ENCODE results near the gene PET117.
"Not testable (repeated sequence)": the region's sequence is repeated elsewhere in the genome, so short reads cannot be mapped to it uniquely, and the experiment has no call there.

PET117 gene

GRCh38 chr20:18165553-18165952, 27.9 kb downstream of the PET117 start:
- DNase-seq: no peak

- DNase-seq: no peak
Observed at GRCh38 chr20:18166241-18166881, 28.7 kb downstream of the PET117 start.

GRCh38 chr20:18166950-18167349, 29.3 kb downstream of the PET117 start:
- DNase-seq: no peak

GRCh38 chr20:18172379-18172778, 34.7 kb downstream of the PET117 start:
- no peak for DNase-seq

DNA sequence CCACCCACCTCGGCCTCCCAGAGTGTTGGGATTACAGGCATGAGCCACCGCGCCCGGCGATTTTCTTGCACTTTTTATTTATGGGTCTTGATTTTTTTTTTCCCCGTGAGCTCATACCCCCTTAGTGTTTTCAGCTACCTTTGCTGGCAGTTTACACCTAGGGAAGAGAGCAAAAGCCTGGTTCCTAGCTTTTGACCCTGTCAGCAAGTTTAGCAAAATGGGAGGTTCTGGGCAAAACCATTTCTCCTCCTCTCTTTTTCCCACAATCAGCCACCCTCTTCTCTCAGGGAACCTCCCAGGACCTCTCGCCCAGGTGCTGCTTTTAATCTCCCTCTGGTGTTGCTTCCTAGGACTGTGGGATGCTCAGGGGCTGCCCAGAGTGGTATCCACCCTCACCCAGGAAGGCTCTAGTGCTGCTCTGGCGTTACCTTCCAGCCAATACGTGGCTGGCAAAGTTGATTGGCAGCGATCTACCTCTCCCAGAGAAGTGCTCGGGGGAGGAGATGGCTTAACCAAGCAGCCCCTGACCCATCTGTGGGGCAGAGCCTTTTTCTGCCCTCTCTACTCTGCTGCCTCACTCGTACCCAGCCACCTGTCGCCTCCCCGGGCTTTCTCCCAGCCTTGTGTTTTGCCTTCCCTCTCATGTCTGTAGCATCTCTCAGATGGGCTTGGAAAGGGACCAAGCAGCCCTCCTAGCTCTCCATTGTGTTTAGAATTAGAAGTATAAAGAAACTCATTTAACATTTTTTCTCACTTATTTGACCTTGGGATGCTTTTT, 37.4 kb downstream of the PET117 start:
- no peak for DNase-seq

DNA sequence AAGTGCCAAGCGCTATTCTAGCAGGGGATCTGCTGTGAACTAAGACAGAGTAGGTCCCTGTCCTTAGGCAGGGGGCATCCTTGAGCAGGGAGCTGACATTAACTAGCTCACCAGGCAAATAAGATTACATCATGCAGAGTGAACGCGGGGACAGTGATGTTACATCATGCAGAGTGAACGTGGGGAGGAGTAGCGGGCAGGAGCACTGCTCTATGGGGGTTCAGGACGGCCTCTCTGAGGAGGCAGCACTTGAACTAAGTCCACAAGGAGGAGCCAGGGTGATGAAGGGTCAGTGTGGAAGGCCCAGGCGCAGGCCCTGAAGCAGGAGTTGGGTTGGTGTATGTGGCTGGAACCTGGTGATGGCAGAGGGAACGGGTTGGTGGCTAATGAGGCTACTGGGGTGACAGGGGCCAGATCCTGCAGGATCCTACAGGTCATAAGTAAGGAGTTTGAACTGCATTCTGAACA, 38.7 kb downstream of the PET117 start:
- no peak for DNase-seq

GRCh38 chr20:18180366-18180765, 42.7 kb downstream of the PET117 start:
- DNase-seq: not testable (repeated sequence)

DNA sequence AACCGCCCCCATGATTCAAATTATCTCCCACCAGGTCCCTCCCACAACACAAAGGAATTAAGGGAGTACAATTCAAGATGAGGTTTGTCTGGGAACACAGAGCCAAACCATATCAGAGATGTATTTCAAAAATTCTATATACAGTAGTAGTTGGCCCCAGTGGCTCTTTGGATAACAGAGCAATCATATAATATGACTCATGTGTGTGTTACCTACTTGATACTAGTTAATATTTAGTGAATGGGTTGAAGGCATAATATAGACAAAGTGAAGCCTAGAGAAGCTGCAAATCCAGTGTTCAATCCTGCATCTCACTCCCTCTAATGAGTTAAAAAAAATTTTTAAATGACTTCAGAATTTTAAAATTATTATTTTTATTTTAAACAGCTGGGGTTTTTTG, 43.2 kb downstream of the PET117 start:
- no peak for DNase-seq

DNA sequence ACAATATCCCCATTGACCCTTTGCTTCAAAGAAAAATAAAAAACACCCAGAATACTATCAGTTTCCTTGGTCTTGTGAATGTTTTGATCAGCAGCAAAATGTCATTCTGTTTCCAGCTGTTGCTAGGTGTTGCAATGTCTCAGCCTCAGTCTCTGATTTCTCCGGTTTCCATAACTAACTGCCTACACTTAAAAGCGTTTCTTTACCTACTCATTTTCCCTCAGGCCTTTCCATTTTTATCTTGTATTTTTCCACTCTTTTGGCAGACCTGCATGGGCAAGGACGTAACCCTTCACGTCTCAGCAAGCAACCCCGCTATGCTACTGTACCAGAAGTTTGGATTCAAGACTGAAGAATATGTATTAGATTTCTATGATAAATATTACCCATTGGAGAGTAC, 49.4 kb downstream of the PET117 start:
- no peak for DNase-seq

DNA sequence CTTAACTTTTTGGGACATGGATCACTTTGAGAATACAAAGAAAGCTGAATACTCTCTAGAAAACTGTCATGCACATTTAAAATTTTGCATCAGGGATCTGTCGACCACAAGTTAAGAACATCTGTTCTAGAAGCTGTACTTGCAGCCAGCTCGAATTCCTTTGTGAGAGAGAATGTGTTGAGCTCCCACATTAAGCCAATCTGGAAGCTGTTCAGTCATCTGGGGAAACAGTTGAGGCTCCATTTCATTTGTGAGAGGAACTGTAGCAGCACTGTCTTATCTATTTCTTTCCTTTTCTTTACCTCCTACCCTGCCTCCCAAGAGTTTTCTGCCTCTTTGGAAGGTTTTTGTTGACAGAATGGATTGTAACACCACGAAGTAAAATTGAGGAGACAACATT, 50.8 kb downstream of the PET117 start:
- DNase-seq: no peak

DNA sequence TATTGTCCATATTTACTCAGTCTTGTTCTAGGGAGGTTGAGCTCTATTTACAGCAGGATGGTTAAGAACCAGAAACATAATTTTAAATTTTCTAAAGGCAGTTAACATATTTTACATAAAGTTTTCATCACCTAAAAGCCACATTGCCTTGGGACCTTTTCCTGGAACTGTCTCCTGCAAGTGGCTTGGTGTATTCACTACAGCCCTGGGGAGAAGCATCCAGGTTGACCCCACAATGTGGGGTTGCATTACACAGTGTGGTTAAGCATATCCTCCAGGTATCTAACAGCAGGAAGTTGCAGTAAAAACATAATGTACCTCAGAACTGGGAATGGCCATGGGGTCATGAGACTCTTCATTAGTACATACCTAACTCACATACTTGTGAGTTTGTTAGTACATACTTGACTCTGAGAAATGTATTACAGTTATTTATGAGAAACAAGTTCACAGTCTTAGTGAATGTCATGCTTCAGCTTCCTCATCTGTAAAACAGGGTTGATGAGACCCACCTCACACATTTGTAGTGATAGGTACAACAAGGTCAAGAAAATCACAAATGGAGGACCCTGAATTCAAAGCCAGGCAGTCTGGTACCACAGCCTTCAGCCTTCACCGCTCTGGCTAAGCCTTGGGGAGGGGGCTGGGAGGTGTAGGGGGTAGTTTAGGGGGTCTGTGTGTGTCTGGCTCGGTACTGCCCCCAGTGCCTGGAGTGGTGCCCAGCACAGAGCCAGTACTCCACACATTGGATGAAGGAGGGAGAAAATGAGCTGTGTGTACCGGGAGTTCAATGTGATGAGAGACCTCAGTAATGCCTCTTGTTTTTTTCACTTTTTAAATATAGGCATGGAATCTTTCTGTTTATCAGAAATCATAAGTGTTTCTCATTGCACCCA, 52.9 kb downstream of the PET117 start:
- DNase-seq: no peak

- no peak for DNase-seq
Observed at GRCh38 chr20:18191306-18191705, 53.6 kb downstream of the PET117 start.
